GM18909 (cell line): ENCODE results near the gene EEPD1.
"Not testable (repeated sequence)": the region's sequence is repeated elsewhere in the genome, so short reads cannot be mapped to it uniquely, and the experiment has no call there.

Experiments used
- ATAC-seq: cut with Tn5 transposase; IDR thresholded peaks from one replicate; pipeline ENCODE4 v1.9.1; 2021; ENCODE audit warnings: mild to moderate bottlenecking; ENCODE audit not compliant: unreplicated experiment, poor library complexity

Gene EEPD1

GRCh38 chr7:36128448-36129047 lies 24.5 kb upstream of the EEPD1 start:
- ATAC-seq, result no peak

GRCh38 chr7:36129048-36129534 lies 24.0 kb upstream of the EEPD1 start:
- ATAC-seq, result no peak

- no peak for ATAC-seq
Measured at GRCh38 chr7:36130236-36130945, 22.7 kb upstream of the EEPD1 start.

DNA sequence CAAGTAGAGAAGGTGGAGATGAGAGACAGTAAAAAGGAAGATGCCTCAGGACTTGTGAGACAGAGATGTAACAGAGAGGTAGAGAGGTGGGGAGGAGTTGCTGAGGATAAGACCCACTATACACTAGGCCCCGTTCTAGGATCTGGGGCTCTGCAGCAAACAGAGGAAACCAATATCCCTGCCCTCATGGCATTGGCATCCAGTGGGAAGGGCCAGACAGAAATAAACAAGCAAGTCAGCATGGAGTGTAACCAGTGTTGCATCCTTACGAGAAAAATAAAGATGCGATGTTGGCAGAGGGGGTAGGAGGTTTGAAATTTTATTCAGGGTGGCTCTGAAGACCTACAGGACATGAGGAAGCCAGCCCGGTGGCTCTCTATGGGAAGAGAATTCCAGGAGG lies 22.0 kb upstream of the EEPD1 start:
- no peak for ATAC-seq

GRCh38 chr7:36131499-36131898 lies 21.6 kb upstream of the EEPD1 start:
- ATAC-seq, result no peak

DNA sequence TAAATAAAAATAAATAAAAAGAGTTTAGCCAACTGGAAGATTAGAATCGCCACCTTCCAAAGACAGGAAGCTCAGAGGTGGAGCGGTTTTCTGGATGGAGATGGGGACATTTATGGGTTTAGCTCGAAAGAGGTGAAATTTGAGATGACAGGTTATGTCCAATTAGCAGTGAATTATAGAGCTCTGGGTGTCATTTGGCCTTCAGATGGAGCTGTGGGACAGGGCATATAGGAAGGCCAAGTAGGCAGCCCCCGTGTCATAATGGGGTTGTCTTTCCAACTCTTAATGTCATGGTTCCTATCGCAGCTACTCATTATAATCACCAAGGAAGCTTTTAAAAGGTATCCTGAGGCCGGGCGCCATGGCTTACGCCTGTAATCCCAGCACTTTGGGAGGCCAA lies 21.0 kb upstream of the EEPD1 start:
- ATAC-seq, result no peak

DNA sequence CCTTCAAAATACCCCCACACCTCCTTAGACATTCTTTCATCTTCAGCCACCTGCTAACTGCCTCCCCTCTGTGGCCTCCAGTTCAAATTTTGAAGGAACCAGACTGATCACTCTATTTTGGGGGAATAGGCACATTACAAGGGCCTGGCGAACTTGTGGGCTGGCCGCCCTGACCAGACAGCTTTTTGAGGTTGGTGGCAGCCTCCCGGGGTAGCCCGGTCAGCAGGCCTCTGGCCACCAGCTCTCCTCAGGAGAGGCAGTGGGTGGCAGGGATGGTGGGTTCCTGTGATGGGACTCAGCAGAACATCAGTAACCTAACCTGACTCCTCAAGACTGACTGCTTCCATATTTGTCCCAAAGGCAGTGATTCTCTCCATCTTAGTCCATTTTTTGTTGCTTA lies 17.4 kb upstream of the EEPD1 start:
- ATAC-seq, result no peak

DNA sequence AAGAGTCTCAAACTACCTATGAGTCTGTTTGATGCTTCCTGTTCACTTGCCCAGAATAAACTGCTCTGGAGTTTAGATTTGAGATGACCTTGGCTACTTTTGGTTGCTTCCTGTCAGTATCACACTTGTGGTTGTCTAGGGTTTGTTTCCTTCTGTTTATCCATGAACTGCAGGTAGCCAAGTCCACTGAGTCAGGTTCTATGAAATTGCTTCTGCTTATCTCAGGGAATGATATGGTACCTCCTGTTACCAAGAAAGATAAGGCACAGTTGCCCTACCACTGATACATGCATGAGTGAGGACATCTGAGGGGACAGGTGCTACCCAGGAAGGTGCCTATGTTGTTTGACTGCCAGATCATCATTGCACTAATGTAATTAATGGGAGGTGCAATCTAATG lies 15.8 kb upstream of the EEPD1 start:
- ATAC-seq, result no peak

- ATAC-seq, result no peak
Measured at GRCh38 chr7:36137754-36138153, 15.3 kb upstream of the EEPD1 start.

DNA sequence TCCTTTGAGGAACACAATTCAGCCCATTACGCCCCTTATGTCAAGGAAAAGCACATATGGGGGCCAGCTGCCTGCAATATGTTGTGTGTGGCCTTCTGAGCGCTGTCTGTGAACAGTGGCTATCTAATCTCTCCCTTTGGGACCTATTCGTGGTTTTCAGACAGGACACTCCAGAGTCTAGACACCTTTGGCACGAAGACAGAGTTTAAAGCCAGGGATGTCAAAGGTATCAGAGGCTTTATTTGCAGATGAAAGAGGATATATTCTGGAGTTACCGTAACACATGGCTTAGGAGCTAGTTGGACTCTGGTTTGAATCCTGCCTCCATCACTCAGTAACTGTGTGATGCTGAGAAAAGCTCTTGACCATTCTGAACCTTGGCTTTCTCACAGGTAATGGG lies 14.8 kb upstream of the EEPD1 start:
- no peak for ATAC-seq

DNA sequence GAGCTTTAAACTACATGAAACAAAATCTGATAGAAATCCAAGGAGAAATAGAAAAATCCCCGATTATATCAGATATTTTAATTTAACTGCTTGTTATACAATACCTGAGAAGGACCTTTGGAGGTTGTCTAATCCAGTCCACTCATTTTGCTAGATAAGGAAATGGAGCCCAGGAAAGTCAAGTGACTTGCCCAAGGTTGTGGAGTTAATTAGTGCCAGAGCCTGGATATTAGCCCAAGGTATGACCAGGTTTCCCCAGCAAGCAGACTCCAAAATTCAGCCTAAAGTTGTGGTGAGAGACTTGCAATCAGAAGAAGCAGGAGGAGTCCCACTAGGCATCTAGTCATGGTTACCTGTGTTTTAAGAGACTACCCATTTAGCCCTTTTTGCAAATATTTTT lies 11.7 kb upstream of the EEPD1 start:
- no peak for ATAC-seq

- no peak for ATAC-seq
Measured at GRCh38 chr7:36141850-36142249, 11.2 kb upstream of the EEPD1 start.

DNA sequence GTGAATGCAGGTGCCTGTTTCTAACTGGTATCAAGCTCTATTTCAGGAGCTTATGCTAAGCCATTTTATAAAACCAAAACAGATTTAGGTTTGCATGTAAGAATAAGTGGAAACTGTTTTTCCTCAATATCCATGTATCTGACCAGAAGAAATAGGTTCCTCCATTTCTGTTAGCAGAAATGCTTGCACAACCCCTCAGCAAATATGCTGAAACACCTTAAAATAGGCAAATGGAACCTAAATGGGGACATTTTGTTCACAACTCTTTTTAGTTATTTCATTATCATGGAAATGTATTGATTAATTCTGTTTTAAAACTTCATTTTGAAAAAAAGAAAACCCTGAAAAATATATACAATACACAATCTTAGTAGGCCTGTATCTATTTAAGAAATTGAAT lies 8.9 kb upstream of the EEPD1 start:
- no peak for ATAC-seq

DNA sequence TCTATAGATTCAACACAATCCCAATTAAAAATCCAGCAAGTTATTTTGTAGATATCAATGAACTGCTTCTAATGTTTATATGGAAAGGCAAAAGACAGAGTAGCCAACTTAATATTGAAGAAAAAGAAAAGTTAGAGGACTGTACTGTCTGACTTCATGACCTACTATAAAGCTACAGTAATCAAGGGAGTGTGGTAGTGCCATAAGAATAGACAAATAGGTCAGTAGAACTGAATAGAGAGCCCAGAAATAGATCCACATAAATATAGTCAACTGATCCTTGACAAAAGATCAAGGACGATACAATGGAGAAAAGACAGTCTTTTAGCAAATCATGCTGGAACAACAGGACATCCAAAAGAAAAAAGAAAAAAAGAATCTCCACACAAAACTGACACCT lies 7.4 kb upstream of the EEPD1 start:
- ATAC-seq, result no peak

DNA sequence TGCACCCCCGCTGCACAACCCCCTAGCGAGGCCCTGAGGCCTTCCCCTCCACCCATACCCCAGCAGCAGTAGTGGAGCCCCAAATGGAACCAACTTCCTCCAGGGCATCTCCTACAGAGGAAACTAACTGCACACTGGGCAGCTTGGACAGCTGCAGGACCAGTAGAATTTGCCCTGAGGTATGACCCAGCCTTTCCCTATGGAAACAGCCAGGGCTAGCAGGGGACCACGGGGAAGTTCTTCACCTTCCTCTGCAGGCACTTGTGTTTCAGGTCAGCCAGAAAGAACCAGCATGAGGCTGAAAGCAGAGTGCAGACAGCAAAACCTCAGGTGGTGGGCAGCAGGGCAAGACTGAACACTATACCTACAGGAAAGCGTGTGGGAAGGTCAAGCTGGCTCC lies 5.7 kb upstream of the EEPD1 start:
- no peak for ATAC-seq

- ATAC-seq, result no peak
Measured at GRCh38 chr7:36148422-36149065, 4.5 kb upstream of the EEPD1 start.

DNA sequence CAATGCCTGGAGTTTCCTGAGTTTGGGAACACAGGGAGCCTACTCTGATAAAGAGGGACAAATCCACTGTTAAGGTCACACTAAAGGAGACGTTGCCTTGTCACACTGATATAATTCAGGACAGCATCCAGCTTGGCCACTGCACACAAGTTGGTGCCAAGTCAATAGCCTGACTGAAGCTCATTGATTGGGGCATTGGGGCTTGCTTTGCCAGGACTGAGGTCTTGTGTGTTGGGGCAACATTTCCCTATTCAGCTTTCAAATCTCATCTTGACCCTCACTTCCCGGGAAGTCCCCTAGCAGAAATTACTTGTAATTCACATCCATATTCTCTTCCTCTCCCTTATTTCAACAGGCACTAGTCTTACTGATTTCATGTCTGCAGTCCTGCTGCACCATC lies 3.8 kb upstream of the EEPD1 start:
- not testable (repeated sequence) for ATAC-seq

DNA sequence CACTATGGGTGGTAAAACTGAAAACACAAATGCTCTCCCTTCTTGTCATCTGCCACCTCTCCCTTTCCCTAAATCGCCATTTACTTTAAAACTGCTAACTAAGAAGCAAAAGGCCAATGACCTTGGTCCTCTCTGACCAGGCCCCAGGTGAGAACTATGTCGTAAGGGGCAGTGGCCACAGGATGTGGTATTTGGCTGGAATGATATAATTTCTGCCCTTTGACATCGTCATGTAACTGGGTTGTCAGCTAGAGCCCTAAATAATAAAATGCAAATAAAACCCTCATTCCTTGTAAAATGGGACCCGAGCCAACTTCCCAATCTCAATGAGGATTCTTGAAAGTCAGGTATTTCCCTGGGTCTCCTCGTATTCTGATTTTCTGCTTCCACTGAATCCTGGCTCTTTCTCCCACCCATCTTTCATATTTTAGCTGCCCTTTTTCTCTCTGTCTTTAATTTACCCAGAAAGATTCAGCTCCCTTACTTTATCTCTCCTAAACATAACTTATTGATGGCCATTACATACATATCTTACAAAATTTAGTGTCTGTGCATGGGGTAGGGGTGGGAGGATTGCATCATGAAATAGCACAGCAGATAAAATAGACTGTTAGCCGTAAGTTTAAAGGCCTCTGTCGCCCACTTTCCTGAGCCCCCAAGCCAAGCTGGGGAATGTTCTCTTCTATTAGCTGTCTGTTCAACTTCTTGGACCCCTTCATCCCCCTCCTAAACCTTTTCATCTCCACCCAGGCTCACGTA lies 3.2 kb upstream of the EEPD1 start:
- no peak for ATAC-seq

GRCh38 chr7:36151921-36152755 lies 916 bp upstream of the EEPD1 start:
- no peak for ATAC-seq

DNA sequence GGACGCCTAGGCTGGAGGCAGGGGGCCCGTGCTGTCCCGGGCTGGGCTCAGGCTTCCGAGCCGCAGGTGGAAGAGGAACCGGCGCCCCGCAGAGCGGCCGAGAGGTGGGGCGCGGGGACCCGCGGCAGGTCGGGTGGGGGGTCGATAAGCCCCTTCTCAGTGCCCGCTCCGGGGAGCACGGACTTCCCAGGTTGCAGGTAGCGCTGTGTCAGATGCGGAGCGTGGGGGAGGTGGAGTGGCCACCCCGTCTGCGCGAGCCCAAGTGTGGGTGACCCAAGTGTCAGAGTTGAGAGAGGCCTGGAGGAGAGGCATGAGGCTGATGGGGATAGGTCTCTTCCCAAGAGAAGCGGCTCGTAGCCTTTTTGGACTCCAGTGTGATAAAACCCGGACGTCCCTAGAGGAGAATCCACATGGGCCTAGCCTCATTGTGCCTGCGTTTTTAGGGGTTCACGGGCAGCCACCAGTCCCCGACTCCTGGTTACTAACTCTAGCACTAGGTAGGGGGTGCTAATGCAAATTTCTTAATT lies 580 bp downstream of the EEPD1 start:
- ATAC-seq, result peak; percentile 10
